Medulla oblongata (tissue), 1 donor: ENCODE measurements around the gene NFATC3.

Experiments used
- DNase-seq: peaks from one replicate; pipeline ENCODE4 v3.0.0-alpha.2; 2015; ENCODE audit errors: extremely low spot score

Gene NFATC3

GRCh38 chr16:68085259-68086071, at the start of gene NFATC3:
Gene NFATC3, plus strand, starts transcription at chr16:68085370. Its CDS starts 312 bp downstream, at chr16:68085682.
- peak; percentile 97 for DNase-seq

GRCh38 chr16:68037841-68038597, 47.2 kb upstream of the NFATC3 start:
- DNase-seq = peak; percentile 6

DNA sequence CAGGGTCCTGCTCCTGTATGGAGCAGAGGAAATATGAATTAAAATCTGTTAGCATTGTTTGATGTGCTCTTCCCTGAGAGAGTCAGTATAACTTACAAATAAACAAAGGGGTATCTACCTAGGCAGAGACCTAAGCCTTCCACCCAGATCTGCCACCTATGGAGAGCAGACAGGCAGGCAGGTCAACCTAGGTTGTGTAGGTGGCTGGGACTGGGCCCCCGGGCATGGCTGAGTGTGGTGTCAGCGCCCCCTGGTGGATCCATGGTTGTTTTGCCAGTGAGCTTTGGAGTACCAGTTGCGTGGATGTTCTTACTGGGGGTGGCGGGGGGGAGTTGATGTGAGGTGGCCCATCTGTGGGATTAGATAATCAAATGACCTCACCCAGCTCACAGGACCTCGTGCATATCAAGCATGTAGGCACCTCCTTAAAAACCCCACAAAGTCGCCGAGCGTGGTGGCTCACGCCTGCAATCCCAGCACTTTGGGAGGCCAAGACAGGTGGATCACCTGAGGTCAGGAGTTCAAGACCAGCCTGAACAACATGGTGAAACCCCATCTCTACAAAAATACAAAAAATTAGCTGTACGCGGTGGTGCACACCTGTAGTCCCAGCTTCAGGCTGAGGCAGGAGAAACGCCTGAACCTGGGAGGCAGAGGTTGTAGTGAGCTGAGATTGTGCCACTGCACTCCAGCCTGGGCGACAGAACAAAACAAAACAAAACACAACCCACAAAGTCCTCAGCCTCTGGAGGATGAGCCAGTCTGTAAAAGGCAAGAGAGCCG, 44.5 kb upstream of the NFATC3 start:
- DNase-seq = peak; percentile 79

- DNase-seq = no peak
Measured at GRCh38 chr16:68041783-68042182, 43.4 kb upstream of the NFATC3 start.

GRCh38 chr16:68046106-68046505, 39.1 kb upstream of the NFATC3 start:
- DNase-seq = no peak

DNA sequence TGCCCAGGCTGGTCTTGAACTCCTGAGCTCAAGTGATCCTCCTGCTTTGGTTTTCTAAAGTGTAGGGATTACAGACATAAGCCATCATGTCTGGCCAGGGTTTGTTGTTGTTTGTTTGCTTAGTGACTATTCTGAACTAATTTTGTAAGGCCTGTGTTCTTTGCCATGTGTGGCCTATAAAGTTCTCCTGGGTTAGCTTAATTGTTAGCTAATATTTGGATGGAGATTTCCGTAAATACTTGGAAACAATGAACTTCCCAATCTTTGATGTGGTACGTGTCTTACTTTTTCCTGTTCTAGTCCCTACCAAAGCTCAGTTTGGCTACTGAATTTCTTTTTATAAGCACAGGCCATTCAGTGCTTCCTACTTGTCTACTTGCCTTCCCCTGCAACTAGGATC, 37.2 kb upstream of the NFATC3 start:
- no peak for DNase-seq

DNA sequence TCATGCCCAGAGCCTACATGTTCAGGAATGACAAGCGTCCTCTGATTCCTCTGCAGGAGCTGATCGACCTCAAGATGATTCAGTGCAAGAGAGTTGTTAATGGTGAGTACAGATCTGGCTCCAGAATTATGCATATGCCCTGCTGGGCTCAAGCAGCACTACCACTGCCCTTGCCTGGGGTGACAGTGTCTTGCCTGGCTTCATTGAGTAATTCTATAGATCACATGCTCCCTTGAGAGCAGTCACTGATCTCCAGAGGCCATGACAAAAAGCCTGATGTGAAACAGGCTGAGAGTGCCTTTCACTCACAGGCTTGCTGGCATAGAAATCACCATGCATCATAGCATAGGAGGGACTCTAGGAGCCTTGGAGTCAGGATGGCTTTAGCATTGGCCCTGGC, 35.7 kb upstream of the NFATC3 start:
- DNase-seq = no peak

GRCh38 chr16:68055395-68055794, 29.8 kb upstream of the NFATC3 start:
- DNase-seq = no peak

DNA sequence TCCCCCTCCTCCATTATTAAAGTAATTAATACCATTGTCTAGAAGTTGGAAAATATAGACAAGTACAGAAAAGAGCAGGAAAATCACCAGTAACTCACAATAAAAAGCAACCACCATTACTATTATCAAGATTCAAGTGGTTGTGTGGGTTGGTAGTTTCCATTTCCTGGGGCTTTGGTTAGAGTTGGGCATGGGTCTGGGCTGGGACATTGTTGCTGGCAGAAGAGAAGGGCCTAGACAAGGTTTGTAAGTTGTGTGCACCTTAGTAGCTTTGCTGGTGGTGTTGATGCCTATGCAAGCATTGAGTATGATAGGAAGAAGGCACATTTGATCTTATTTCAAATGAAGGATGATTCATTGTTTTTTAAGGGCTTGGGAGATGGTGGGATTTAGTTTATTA, 25.4 kb upstream of the NFATC3 start:
- DNase-seq = no peak

GRCh38 chr16:68061396-68061795, 23.8 kb upstream of the NFATC3 start:
- DNase-seq = no peak

- DNase-seq = no peak
Measured at GRCh38 chr16:68062910-68063393, 22.2 kb upstream of the NFATC3 start.

GRCh38 chr16:68064791-68065365, 20.3 kb upstream of the NFATC3 start:
- peak; percentile 77 for DNase-seq

- DNase-seq = no peak
Measured at GRCh38 chr16:68065716-68066305, 19.4 kb upstream of the NFATC3 start.

DNA sequence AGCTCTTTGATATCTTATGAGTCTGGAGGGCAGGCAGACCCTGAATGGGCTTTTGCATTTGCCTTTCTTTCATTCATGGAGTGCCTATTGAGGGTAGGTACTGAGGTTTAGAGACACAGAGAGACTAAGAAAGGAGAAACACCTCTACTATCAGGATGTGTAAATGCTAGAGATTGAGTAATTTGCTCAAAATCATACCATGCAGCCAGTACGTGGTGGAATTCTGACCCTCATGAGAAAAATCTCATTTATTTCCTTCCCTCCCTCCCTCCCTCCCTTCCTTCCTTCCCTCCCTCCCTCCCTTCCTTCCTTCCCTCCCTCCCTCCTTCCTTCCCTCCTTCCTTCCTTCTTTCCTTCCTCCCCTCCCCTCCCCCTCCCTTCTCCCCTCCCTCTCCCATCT, 18.4 kb upstream of the NFATC3 start:
- no peak for DNase-seq

DNA sequence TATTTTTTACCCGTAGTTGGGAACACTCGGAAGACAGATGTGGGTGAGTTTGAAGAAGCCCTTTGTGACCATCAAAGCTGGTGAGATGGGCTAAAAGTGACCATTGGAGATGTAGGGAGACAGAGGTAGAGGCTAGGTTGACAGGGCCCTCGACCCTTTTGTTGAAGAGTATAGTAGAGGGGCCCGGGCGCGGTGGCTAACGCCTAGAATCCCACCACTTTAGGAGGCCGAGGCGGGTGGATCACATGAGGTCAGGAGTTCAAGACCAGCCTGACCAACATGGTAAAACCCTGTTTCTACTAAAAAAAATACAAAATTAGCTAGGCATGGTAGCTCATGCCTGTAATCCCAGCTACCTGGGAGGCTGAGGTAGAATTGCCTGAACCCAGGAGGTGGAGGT, 16.2 kb upstream of the NFATC3 start:
- DNase-seq = no peak

DNA sequence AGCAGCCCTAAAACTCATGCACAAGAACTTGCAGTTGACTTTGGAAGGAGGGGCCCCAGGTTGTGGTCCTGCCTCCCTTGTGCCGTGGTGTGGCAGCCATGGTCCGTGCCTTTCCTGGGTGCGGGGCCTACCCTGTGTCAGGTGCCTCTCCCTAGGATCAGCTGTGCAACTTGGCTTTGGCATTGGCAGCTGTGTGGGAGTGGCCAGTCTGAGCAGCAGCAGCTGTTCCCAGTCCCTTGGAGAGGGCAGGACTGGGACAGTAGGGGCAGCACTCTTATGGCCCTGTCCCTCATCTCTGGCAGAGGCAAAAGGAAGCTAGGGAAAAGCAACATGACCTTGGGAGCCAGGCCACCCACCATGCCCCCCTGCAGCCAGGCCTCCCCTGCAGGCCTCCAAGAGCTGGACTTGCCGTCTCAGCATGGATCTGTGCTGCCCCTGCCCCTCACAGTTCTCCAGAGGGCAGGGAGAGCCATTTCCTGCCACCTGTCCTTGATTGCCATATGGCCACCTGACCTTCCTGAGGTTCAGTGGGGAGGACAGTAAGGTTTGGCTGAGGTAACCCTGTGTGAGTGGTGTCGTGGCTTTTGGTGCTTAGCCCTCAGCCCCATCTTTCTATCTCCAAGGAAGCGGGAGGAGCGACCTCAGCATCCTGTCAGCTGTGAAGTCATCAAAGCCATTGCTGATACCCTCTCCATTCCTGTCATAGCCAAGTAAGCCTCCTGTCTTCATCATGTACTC, 15.5 kb upstream of the NFATC3 start:
- no peak for DNase-seq

- no peak for DNase-seq
Measured at GRCh38 chr16:68070249-68070730, 14.9 kb upstream of the NFATC3 start.

- DNase-seq = no peak
Measured at GRCh38 chr16:68070806-68071517, 14.2 kb upstream of the NFATC3 start.

GRCh38 chr16:68071518-68071901, 13.7 kb upstream of the NFATC3 start:
- DNase-seq = no peak
